ENCODE data around the gene MYH13. TPM values are rescaled to one million over a fixed set of nuclear protein-coding genes. Genes with fewer than 3 reads are reported as not detected.

Gene MYH13
- total RNA-seq, 2 experiments from 2014 or later: not detected

- ChIA-PET POLR2A (no interaction called here), CTCF (no interaction called here)
Measured at GRCh38 chr17:10278218-10278617, 94.6 kb downstream of the MYH13 start.

GRCh38 chr17:10276436-10276835, 96.4 kb downstream of the MYH13 start:
- Mint-ChIP-seq H3K9me3 (no peaks in the 10 kb centered on the region), H3K4me1 (no peaks in the 10 kb centered on the region), H3K27ac (no peak overlapping the region), H3K4me3 (no peak overlapping the region), H3K36me3 (ENCODE audit: low read depth) (no peaks in the 10 kb centered on the region), H3K27me3 (no peaks in the 10 kb centered on the region)
- ChIA-PET CTCF (no interaction called here), POLR2A (no interaction called here)
- no peak for DNase-seq

More at GRCh38 chr17:10278218-10278617, 94.6 kb downstream of the MYH13 start:
- Mint-ChIP-seq H3K4me1 (no peaks in the 10 kb centered on the region), H3K27me3 (peaks cover under 1% of the 10 kb centered on the region), H3K27ac (no peak overlapping the region), H3K36me3 (ENCODE audit: low read depth) (no peaks in the 10 kb centered on the region), H3K4me3 (no peak overlapping the region), H3K9me3 (no peaks in the 10 kb centered on the region)
- no peak for DNase-seq

- H3K9me3 Mint-ChIP-seq: no peaks in the 10 kb centered on the region
- H3K27me3 Mint-ChIP-seq: no peaks in the 10 kb centered on the region
- H3K4me3 Mint-ChIP-seq: no peak overlapping the region
- H3K27ac Mint-ChIP-seq: no peak overlapping the region
- DNase-seq: no peak
- CTCF ChIA-PET: no interaction called here
- H3K36me3 Mint-ChIP-seq (ENCODE audit: low read depth): no peaks in the 10 kb centered on the region
- no peaks in the 10 kb centered on the region for H3K4me1 Mint-ChIP-seq
- POLR2A ChIA-PET: no interaction called here
Measured at GRCh38 chr17:10275418-10275817, 97.4 kb downstream of the MYH13 start.

GRCh38 chr17:10271106-10271562, 101.7 kb downstream of the MYH13 start:
- Mint-ChIP-seq H3K27me3 (no peaks in the 10 kb centered on the region), H3K36me3 (ENCODE audit: low read depth) (no peaks in the 10 kb centered on the region), H3K27ac (no peak overlapping the region), H3K9me3 (peaks cover 11% of the 10 kb centered on the region), H3K4me3 (no peak overlapping the region), H3K4me1 (no peaks in the 10 kb centered on the region)
- POLR2A ChIA-PET: no interaction called here
- DNase-seq: no peak
- CTCF ChIA-PET: no interaction called here

- Mint-ChIP-seq H3K27ac (no peak overlapping the region), H3K9me3 (peaks cover 11% of the 10 kb centered on the region), H3K27me3 (no peaks in the 10 kb centered on the region), H3K36me3 (ENCODE audit: low read depth) (no peaks in the 10 kb centered on the region), H3K4me3 (no peak overlapping the region), H3K4me1 (no peaks in the 10 kb centered on the region)
- ChIA-PET POLR2A (no interaction called here), CTCF (no interaction called here)
- DNase-seq: no peak
Measured at GRCh38 chr17:10270258-10270657, 102.5 kb downstream of the MYH13 start.

- Mint-ChIP-seq H3K9me3 (peaks cover 11% of the 10 kb centered on the region), H3K27ac (no peak overlapping the region), H3K36me3 (ENCODE audit: low read depth) (no peaks in the 10 kb centered on the region), H3K27me3 (no peaks in the 10 kb centered on the region), H3K4me3 (no peak overlapping the region), H3K4me1 (no peaks in the 10 kb centered on the region)
- no peak for DNase-seq
- ChIA-PET CTCF (no interaction called here), POLR2A (no interaction called here)
Measured at GRCh38 chr17:10268005-10268404, 104.8 kb downstream of the MYH13 start.

GRCh38 chr17:10266296-10266876, 106.4 kb downstream of the MYH13 start:
- Mint-ChIP-seq H3K36me3 (ENCODE audit: low read depth) (no peaks in the 10 kb centered on the region), H3K27ac (no peak overlapping the region), H3K4me1 (no peaks in the 10 kb centered on the region), H3K27me3 (no peaks in the 10 kb centered on the region), H3K9me3 (peaks cover 11% of the 10 kb centered on the region), H3K4me3 (no peak overlapping the region)
- POLR2A ChIA-PET: no interaction called here
- CTCF ChIA-PET: no interaction called here
- no peak for DNase-seq

GRCh38 chr17:10265100-10265810, 107.6 kb downstream of the MYH13 start:
- Mint-ChIP-seq H3K4me1 (no peaks in the 10 kb centered on the region), H3K27me3 (no peaks in the 10 kb centered on the region), H3K9me3 (peaks cover 11% of the 10 kb centered on the region), H3K36me3 (ENCODE audit: low read depth) (no peaks in the 10 kb centered on the region), H3K4me3 (no peak overlapping the region), H3K27ac (no peak overlapping the region)
- no peak for DNase-seq
- ChIA-PET POLR2A (no interaction called here), CTCF (no interaction called here)

- no peak overlapping the region for H3K4me3 Mint-ChIP-seq
- H3K4me1 Mint-ChIP-seq: no peaks in the 10 kb centered on the region
- peaks cover 11% of the 10 kb centered on the region for H3K9me3 Mint-ChIP-seq
- ChIA-PET CTCF (no interaction called here), POLR2A (no interaction called here)
- no peaks in the 10 kb centered on the region for H3K36me3 Mint-ChIP-seq (ENCODE audit: low read depth)
- no peaks in the 10 kb centered on the region for H3K27me3 Mint-ChIP-seq
- H3K27ac Mint-ChIP-seq: no peak overlapping the region
- DNase-seq: no peak
Measured at GRCh38 chr17:10264051-10264450, 108.8 kb downstream of the MYH13 start.

GRCh38 chr17:10262451-10262850, 110.4 kb downstream of the MYH13 start:
- H3K9me3 Mint-ChIP-seq: peaks cover 4% of the 10 kb centered on the region
- CTCF ChIA-PET: no interaction called here
- no peak overlapping the region for H3K27ac Mint-ChIP-seq
- no peaks in the 10 kb centered on the region for H3K27me3 Mint-ChIP-seq
- POLR2A ChIA-PET: no interaction called here
- DNase-seq: no peak
- H3K4me1 Mint-ChIP-seq: no peaks in the 10 kb centered on the region
- no peak overlapping the region for H3K4me3 Mint-ChIP-seq
- no peaks in the 10 kb centered on the region for H3K36me3 Mint-ChIP-seq (ENCODE audit: low read depth)

- ChIA-PET CTCF (interaction anchor here (0.7 kb wide), 1 partner anchor 531 kb away, joined by 3 read pairs; no protein-coding TSS in a partner anchor), POLR2A (no interaction called here)
- peaks cover 2% of the 10 kb centered on the region for H3K9me3 Mint-ChIP-seq
- DNase-seq: no peak
- no peaks in the 10 kb centered on the region for H3K36me3 Mint-ChIP-seq (ENCODE audit: low read depth)
- H3K4me1 Mint-ChIP-seq: no peaks in the 10 kb centered on the region
- no peak overlapping the region for H3K4me3 Mint-ChIP-seq
- no peak overlapping the region for H3K27ac Mint-ChIP-seq
- no peaks in the 10 kb centered on the region for H3K27me3 Mint-ChIP-seq
Measured at GRCh38 chr17:10261098-10261497, 111.7 kb downstream of the MYH13 start.

- Mint-ChIP-seq H3K4me1 (no peaks in the 10 kb centered on the region), H3K27me3 (peaks cover 1% of the 10 kb centered on the region), H3K36me3 (ENCODE audit: low read depth) (no peaks in the 10 kb centered on the region), H3K9me3 (no peaks in the 10 kb centered on the region), H3K4me3 (no peak overlapping the region), H3K27ac (no peak overlapping the region)
- DNase-seq: no peak
- CTCF ChIA-PET: no interaction called here
- POLR2A ChIA-PET: no interaction called here
Measured at GRCh38 chr17:10251212-10251948, 121.4 kb downstream of the MYH13 start.

Data from activated CD4-positive, alpha-beta memory T cell treated with anti-CD3 and anti-CD28 coated beads, Interleukin-2, amount 10 ng/mL, durations not matched to agents 7 days and 5 days (primary cell).